Inferior parietal cortex (tissue), 1 donor: ENCODE results near the gene CSTF3.
A peak's percentile ranks its signal among the peaks of the same experiment; 100 is the strongest.
"Not testable (repeated sequence)": the region's sequence is repeated elsewhere in the genome, so short reads cannot be mapped to it uniquely, and the experiment has no call there.

ENCODE experiments used
- DNase-seq: peaks from one replicate; pipeline ENCODE4 v3.0.0-alpha.2; 2016; ENCODE audit errors: extremely low spot score

The CSTF3 gene

DNA sequence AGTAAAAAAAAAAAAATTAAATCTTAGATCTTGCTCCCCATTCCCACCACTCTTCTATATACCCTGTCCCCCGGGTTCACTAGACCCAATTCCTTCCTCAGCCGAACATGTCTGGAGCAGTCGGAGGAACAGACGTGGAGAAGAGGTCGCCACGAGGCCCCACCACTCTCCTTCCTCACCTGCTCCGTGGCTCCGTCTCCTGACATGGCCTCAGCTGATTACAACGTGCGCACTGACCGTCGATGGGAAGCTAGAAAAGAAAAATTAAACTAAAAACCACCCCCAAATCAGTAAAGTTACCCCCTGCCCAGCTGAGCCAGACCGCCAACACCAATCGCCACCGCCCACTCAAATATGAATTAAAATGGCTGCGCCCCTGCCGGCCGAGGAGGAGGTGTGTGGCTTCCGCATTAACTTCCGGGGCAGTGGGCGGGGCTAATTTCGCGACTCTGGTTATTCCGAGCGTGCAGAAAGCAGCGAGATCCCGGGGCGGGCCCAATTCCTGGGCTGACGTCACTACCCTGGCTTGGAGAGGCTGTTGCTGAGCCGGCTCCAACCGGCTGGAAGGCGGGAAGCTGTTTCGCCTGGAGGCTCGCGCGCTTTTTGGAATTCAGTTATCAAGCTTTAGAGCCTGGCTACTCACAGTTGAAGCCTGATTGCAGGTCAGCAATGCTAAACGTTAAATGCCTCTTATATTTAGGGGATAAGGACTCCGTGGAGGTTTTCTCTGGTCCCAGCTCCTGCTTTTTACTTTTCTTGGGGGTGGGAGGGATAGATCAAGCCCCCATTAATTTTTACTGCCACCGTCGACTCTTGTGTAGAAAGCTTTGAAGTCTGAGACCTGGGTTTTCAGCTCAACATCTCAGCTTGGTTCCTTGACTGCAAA is at the start of gene CSTF3:
Gene CSTF3 (minus strand): TSS at position 361 of the 886 bp plus-strand sequence. CDS start 155 bp downstream, at position 206.
- peak; percentile 100 for DNase-seq

DNA sequence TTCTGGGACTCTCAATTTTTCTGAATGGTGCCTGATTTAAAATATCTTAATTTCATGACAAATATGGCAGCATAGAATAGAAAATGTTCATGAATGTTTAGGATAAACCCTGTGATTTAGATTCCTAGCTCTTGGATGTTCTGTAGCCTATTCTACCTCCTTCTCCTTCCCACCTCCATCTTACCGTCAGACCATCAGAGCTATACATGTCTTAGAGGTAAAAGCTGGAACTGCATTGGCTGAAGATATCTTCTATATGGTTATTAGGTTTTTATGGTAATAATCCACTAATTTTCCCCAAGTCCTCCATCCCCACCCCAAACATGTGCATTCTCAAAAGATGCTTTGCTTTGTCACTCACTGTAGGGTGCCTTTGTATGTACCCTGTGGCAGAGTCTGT is 46.9 kb upstream of the CSTF3 start:
- no peak for DNase-seq

DNA sequence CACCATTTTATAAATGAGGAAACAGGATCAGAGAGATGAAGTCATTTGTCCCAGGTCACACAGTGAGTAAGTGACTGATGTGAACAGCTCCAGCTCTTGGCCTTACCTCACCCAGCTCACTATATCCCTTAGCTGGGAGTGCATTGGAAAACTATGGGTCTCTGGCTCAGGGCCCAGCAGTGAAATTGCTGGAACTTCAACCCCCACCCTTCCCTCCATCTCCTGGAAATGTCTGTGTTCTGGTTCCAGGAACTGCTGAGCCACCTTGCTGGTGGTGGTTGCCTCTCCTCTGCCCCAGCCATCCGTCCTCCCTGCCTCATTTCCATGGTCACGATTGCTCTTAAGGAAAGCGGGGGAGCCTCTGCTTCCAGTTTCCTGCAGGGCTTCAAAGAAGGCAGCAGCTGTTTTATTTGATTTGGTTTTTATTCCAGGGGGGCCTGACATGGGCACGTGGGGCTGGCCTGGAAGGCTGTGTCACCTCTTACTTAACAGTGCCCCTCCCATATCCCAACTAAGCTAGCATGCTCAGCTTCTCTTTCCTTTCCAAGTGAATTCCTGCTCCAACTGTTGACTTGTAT is 46.2 kb upstream of the CSTF3 start:
- no peak for DNase-seq

DNA sequence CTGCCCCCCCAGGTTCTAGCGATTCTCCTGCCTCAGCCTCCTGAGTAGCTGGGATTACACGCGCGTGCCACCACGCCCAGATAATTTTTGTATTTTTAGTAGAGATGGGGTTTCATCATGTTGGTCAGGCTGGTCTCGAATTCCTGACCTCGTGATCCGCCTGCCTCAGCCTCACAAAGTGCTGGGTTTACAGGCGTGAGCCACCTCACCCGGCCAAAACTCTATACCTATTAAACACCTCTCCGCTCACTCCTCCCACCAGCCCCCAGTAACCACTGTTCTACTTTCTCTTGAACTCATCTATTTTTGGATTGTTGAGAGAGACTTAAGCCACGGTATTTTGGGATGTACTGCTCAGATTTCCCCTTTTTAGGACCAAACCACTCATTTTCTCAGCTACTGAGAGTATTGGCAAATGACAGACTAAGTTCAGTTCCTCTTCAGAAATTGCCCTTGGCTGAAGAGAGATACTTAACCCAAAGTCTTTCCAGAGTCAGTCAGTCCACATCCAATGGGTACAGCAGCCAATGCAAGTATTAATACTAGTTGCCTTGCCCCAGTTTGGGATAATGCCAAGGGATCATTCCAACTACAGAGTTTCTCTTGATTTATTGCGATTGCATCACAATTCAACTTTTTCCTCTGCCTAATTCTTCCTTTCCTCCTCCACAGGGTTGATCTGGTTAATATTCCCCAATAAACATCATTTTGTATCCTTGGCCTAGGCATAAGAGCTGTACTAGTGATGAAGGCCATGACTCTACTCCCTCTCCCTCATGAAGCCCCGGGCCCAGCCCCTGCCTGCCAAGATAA is 36.8 kb upstream of the CSTF3 start:
- no peak for DNase-seq

DNA sequence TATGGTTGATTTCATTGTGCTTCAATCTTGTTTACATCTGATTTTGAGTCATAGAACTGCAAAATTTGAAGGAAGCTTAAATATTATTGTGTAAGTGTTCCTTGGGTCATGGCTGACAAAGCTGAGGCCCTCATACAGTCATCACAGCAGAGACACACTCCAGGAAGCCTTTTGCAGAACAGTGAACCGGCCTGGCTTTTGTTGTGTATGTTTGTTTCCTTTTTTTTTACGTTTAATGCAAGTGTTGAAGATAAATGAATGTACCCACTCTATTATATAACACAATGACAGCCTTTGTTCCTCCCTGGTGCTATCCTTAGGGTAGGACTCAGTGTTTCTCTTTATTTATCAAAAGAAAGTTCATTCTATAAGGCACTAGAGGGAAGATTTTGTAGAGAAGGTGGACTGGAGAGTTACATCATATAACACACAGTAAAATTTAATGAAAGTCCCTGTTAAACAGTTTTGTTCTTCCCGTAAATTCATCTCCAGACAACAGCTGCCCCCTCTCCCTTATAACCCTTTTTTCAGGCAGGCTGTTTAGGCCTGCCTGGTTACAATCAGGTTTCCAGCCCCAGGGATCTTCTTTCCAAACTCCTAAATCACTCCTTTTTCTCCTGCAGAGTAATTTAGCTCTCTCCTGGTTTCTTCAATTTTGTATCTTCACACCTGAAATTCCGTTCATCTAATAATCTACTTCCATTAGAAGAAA is 34.3 kb upstream of the CSTF3 start:
- no peak for DNase-seq

DNA sequence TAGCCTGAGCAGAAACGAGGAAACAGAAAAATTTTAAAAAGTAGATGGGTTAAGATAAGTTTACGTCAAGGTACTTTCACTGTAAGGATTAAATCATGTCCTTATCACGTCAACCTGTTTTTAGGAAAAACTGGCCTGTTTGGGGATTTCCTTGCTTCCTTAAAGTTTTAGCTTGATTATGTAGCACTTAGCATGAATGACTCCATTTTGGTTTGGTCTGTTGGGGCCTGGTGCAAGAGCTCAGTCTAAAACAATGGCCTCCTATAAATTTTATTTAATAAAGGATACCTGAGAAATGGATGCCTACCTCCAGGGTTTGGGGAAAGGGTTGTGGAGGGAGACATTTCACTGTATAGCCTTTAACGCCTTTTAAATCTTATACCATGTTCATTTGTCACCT is 33.2 kb upstream of the CSTF3 start:
- no peak for DNase-seq

DNA sequence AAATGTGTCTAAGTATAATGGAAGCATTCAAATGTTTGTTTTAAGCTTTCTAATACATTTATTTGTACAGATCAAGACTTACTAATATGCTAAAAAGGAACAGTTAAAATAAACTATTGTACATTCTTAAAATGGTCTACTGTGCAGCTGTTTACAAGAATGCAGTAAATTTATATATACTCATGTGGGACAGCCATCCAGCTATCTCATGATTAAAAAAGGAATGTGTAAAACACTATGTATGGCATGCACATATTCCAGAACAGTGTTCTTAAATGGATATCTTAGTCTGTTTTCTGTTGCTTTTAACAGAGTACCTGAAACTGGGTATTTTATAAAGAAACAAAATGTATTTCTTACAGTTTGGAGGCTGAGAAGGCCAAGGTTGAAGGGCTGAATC is 30.2 kb upstream of the CSTF3 start:
- DNase-seq, result no peak

DNA sequence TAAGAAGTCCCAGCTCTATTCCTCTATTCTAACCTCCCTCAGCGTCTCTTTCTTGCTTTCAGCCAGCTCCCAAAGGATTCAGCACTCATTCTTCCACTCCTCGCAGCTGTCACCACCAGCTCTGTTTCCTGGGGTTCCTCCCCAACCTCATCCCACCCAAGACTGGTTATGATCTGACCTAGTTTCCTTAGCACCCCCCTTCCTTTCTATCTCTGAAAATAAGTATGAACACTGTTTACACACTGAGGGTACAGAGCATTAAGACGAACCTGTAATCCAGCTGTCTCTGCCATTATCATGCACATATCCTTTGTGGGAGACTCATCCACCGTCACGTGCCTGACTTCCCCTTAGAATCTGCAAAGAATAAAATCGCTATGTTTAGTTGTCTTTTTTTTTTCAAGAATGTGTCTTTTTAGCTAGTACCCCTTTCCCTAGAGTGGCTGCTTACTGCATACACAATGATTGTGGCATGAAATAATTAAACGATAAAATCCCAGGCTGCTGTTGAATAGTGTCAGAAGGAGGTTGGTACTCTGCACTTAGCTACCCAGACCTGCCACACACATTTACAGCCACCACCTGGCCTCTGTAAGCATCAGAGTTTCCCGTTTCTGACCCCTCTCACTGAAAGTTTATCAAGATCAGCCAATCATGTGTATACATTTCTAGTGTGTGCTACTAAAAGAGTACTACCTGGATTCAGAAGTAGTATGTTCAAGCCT is 26.9 kb upstream of the CSTF3 start:
- DNase-seq, result no peak

DNA sequence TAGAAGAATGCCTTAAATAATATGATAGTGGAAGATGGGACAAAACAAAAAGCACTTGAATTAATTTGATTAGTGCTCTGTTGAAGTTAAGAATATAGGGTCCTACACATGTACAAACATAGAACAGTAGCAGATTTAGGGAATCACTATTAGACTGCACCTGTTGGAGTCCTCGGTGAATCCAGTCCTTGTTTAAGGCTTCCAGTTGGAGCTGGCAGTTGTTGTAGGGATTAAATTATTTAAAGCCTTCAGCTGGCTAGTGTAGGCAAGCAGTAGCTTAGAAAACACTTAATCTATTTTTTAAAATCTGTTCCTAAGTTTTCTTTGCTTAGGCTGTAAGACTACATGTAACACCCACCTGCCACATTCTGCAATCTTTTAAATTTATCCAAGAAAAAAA is 24.5 kb upstream of the CSTF3 start:
- DNase-seq, result no peak

DNA sequence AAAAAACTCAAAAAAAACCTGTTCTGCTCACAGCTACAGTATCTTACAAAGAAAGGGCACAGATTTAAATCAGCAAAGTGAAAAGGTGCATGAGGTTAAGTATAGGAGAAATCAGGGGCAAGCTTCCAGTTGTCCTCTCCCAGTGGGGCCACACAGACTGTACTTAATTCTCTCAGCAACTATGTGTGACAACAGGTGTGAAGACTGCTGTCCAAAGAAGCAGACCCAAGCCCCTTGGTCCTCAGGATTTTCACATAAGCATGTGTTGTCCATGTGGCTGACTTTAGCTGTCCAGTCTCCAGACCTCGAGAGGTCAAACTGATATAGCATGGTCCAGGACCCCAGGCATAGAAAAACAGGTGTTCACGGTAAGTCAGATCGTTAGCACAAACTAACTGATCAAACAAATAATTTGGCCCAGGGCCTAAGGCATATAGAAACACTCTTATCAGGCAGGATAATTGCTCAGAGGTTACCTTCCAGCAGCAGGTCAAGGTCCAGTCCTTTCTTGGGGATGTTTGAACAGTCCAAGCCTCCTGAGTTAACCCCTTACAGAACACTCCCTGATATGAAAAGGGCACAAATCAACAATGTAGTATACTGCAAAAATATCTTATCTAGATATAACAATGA is 21.1 kb upstream of the CSTF3 start:
- DNase-seq, result no peak

DNA sequence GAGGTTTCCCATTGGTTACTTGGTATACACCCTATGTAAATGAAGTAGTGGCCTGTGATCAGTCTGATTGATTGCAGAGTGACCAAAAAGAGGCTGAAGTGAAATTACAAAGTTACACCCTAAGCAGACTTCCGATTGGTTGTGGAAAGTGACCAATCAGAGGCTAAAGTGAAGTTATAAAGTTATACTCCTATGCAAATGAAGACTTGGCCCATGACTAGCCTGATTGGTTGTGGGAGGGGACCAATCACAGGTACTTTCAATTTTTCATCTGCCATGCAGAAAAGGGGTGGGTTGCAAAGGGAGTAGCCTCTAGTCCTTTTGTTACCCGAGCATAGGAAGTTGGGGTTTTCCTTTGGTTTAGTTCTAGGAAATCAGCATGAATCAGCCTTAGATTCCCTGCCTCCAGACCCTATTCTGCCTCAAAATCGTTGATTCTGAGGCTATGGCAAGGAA is 18.1 kb upstream of the CSTF3 start:
- DNase-seq, result no peak

DNA sequence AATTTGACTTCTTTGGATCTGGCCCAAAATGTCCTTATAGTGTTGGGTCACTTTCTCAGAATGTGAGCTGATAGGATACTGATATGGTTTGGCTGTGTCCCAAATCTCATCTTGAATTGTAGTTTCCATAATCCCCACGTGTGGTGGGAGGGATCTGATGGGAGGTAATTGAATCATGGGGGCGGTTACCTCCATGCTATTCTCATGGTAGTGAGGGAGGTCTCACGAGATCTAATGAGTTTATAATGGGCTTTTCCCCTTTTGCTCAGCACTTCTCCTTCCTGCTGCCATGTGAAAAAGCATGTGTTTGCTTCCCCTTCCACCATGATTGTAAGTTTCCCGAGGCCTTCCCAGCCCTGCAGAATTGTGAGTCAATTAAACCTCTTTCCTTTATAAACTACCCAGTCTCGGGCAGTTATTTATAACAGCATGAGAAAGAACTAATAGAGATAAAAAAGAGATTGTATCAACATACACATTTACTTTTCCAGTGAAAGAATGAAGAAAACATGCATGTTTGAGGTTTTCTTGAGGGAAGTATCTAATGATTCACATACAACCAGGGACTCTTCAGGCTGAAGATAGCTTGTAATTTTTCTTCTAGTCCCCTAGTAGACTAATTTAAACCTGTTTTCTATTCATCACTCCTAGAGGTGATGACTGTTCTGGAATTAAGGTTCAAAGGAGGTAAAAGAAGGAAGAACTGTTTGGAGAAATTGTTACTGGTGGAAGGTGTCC is 17.3 kb upstream of the CSTF3 start:
- no peak for DNase-seq

DNA sequence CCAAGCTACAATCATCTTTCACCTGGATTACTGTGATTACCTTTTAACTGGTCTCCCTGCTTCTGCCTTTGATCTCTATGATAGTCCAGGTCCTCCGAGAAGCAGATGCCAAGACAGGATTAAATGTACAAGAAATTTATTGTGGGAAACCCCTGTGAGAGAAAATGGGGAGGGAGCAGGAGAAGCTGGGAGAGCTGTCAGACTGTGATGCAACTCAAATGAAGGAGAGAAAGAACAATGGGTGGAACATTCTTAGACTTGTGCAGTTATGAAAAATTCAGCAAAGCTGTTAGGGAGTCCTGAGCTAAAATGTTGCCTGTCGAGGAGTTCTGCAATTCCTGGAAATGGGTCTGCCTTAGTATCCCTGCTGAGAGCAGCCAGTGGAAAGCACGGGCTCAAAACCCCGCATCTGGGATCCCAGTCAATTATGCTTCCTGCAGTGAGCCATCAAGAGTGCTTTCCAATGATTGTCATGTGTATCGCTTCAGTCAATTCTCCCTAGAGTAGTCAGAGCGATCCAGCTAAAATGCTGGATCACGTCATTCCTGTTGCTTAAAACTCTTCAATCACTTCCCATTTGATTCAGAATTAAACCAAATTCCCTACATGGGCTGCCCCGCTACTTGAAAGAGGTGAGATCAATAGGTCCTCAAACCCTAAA is 16.5 kb upstream of the CSTF3 start:
- DNase-seq, result no peak

DNA sequence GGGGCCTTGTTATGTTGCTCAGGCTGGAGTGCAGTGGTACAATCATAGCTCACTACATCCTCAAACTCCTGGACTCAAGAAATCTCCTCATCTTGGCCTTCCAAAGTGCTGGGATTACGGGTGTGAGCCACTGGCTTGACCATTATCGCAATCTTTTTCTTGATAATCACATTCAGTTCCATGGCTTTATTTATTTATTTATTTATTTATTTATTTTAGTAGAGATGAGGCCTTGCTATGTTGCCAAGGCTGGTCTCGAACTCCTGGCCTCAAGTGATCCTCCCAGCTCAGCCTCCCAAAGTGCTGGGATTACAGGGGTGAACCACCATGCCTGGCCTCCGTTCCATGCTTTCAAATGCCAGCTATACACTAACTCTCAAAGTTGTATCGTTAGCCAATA is 15.5 kb upstream of the CSTF3 start:
- DNase-seq, result not testable (repeated sequence)

DNA sequence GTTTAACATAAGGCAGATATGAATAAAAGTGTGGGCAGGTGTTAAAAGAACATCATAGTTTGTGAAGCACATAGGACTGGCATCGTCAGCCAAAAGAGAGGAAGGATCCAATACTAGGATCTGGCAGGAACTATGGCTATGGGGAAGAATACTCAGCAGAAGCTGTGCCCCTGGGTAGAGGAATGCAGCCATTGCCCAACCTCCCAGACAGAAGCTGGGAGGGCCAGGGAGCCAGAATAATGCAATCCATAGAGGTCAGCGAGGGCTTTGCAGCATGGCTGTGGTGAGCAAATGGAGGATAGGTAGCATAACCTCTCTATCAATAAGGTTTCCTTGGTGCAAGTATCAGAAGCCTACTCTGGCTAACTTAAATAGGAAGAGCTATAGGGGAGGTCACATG is 11.7 kb upstream of the CSTF3 start:
- DNase-seq, result no peak

DNA sequence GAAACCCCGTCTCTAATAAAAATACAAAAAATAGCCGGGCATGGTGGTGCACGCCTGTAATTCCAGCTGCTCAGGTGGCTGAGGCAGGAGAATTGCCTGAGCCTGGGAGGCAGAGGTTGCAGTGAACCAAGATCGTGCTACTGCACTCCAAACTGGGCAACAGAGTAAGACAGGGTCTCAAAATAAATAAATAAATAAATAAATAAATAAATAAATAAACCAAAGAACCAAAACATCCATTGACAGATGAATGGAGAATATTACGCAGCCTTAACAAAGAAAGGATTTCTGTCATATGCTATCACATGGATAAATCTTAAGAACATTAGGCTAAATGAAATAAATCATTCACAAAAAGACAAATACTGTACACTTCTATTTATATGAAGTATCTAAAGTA is 11.1 kb upstream of the CSTF3 start:
- DNase-seq, result no peak

DNA sequence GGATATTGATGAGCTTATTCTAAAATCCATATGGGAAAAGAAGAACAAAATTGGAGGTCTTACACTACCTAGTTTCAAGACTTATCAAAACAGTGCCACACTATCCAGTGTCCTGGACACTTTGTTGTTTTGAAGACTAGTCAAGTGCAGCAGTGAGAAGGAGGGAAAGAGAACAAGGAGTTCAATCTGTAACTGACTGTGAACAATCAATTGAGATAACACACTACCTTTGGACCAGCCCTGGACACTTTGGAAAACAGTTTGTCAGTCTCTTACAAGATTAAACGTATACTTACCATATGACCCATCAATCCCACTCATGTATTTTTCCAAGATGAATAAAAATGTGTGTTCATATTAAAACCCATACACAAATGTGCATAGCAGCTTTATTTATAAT is 10.0 kb upstream of the CSTF3 start:
- DNase-seq, result no peak

DNA sequence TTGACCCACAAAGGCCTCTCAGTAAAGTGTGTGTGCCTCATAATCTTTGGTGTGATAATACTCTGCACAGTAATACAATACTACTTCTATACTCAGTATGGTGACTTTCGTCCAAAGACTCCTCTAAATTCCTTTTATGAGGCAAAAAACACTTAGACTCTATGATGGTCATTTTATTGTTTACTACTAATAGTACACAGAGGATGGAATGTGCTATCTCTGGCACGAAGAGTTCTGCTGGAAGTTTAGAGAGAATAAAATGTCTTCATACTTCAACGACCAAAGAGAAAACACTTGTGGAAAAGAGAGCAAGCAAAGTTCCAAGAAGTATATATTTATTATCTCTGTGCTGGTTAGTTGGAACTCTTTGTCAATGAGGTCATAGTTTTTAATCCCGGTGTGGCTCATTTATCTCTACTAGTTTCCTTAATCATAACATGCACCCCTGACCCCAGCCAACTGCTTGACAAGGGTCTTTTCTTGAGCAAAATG is 7.5 kb upstream of the CSTF3 start:
- DNase-seq, result no peak

DNA sequence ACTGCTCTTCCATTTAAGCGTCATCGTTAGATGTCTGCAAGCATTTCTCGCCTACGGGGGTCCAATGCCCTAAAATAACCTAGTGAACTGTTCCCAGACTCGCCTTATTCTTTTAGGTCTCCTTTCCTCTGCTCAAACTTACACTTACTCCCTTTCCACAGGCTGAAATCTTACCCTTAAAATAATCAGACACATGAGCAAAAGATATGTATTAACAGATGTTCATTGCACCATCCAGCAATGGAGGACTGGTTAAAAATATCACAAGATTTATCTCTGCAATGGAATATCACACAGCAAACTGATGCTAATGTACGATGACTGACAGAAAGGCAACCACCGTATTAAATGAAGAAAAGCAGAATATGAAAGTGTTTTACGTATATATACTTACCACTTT is 1.6 kb upstream of the CSTF3 start:
- no peak for DNase-seq
